GM12801 (cell line): ENCODE data around the gene ADGRF3.

Source experiments
- TF ChIP-seq, protein P1 (sequence below): IDR thresholded peaks from one replicate; pipeline ENCODE4 v1.5.1; 2011; ENCODE audit warnings: control low read depth; ENCODE audit not compliant: insufficient read length; ENCODE audit errors: extremely low read depth

Gene ADGRF3

DNA sequence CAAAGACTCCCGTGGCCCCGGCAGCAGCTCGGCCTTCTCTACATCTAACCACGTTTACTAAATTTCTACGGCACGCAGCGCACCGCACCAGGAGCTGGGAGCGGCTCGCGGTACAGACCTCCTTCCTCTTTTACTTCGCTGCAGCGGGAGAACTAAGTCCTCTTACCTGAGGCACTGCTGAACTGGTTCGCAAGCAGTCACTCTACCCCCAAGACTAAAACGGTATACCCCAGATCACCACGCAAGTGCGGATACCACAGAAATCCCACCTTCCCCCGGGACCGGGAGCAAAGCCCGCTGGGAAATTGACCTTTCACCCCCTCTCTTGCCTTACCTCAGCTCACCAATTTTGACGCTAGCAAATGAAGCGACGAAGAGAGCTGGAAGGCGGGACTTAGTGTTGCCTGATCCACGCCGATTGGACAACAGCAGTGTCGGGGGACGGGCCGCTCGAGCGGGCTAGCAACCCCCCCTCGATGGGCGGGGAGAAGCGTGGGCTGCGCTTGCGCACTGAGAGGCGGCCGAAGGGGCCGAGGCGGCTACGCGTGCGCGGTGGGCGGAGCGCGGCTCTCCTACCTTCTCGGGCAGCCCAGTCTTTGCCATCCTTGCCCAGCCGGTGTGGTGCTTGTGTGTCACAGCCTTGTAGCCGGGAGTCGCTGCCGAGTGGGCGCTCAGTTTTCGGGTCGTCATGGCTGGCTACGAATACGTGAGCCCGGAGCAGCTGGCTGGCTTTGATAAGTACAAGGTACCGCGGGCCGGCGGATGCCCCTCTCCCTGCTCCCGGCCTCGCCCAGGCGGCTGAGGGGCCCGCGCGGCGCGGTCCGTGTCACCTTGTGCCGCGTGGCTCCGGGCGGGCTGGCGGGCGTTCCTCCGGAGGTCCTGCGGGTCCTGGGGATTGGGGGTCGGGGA is 790 bp downstream of the ADGRF3 start, which contains the start of gene SELENOI:
Gene SELENOI, plus strand, starts transcription at position 599 of the 909 bp plus-strand sequence. Its CDS starts 90 bp downstream, at position 689.
- TF ChIP-seq, protein P1, sequence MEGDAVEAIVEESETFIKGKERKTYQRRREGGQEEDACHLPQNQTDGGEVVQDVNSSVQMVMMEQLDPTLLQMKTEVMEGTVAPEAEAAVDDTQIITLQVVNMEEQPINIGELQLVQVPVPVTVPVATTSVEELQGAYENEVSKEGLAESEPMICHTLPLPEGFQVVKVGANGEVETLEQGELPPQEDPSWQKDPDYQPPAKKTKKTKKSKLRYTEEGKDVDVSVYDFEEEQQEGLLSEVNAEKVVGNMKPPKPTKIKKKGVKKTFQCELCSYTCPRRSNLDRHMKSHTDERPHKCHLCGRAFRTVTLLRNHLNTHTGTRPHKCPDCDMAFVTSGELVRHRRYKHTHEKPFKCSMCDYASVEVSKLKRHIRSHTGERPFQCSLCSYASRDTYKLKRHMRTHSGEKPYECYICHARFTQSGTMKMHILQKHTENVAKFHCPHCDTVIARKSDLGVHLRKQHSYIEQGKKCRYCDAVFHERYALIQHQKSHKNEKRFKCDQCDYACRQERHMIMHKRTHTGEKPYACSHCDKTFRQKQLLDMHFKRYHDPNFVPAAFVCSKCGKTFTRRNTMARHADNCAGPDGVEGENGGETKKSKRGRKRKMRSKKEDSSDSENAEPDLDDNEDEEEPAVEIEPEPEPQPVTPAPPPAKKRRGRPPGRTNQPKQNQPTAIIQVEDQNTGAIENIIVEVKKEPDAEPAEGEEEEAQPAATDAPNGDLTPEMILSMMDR, result no peak

DNA sequence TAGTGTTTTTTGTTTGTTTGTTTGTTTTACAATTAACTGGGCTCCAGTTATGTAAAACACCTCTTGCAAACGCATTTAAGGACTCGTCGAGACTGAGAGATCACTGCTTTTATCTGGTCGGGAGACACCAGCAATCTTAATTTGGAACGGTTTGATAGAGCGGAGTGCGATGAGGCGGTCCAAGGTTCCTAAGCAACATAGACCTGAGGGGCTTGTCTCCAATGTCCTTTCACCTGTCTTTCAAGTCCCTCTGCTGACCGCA is 1.4 kb downstream of the ADGRF3 start:
- TF ChIP-seq, protein P1, result no peak

DNA sequence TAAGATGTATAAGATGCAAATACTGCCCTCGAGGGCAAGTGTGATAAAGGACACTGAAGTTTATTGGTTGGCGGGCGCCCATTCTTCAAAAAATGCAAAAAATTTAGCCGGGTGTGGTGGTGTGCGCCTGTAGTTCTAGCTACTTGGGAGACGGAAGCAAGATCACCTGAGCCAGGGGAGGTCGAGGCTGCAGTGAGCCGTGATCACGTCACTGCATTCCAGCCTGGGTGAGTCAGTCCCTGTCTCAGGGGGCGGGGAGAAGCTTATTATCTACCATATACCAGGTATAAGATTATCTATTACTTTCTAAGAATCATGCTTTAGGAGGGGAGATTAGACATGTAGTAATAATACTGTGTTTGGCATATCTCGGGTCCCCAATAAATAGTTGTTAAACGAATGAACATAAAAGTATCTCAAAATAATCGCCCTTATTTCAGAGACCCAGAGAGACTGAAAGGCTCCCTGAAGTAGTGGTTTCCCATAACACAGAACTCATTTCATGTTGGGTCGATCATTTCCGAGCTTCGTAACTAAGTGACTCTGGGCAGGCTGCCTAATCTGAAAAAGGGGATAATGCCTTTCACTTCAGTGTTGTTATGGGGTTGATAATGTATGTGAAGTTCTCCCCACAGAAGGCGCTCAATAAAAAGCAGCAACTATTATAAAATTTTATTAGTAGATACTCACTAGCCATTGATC is 1.9 kb downstream of the ADGRF3 start:
- TF ChIP-seq, protein P1, result no peak

DNA sequence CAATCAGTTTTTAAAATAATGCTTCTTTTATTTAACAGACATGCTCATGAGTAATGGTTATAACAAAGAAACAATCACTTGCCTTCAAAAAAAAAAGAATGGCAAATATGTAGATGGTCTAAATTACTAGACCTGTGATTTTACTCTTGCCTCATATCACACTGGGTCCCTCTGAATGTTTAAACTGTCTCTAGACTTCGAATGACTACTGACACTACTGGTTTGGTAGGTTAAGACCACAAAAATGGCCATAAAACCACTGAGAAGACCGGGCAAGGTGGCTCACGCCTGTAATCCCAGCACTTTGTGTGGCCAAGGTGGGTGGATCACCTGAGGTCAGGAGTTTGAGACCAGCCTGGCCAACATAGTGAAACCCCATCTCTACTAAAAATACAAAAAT is 5.8 kb downstream of the ADGRF3 start:
- TF ChIP-seq, protein P1, result no peak

DNA sequence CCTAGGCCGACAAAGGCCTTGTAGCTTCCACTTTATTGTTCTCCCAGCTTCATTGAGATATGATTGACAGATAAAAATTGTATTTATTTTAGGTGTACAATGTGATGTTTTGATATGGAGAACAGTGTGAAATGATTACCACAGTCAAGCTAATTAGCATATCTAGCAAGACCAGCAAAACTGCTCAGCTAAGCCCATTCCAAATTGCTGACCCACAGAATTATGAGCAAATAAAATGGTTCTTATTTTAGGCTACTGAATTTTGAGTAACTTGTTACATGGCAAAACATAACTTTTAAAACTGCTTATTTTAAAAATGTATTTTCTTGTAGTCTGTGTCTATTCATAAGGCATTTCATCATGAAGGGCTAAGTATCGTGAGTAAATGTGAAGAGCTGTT is 9.3 kb downstream of the ADGRF3 start:
- TF ChIP-seq, protein P1, result no peak

DNA sequence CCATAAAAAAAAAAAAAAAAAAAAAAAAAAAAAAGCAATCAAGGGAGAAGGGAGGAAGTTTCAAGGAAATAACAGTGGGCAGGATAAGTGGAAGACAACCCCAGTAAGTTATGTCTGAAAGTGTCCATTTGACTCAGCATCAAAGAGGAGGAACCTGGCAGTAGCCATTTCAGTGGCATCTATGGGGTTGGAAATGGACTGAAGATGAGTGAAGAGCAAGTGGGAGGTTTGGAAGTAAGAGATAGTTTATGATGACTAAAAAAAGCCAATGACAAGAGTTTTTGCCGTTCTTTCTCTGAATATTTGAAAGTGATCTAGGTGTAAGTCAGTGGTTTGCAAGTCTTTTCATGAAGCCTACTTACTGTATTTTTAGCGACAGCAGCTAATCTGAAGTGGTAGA is 9.9 kb downstream of the ADGRF3 start:
- TF ChIP-seq, protein P1, result no peak

DNA sequence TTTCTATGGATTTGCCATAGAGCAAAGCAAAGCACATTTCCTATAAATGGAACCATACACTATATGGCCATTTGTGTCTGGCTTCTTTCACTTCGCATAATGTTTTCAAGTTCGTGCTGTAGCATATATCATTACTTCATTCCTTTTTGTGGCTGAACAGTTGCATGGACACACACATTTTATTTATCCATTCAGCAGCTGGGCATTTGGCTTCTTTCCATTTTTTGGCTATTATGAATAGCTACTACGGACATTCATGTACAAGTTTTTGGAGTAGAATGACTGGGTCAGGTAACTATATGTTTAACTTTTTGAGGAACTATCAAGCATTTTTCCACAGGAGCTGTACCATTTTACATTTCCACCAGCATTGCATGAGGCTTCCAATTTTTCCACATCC is 11.4 kb downstream of the ADGRF3 start:
- TF ChIP-seq, protein P1, result no peak
